Caki2 (cell line): ENCODE measurements around the gene RPL29. TPM values are rescaled to one million over a fixed set of nuclear protein-coding genes. Genes with fewer than 3 reads are reported as not detected.

Source experiments
- DNase-seq: peaks from one replicate; pipeline ENCODE4 v3.0.0-alpha.2; 2015; ENCODE audit warnings: low read depth
- in situ Hi-C: cut with HindIII; loops from 2 replicates; pipeline ENCODE4 v1.10.0; 2016; ENCODE audit warnings: low sequenced_read_pairs, low pct_unique_long_range_greater_than_20kb, mixed read lengths
- total RNA-seq: library from RNA; depleted of rRNA; stranded (reverse); fragments of >200 nt; shearing (Covaris generic); gene quantifications from 2 replicates; pipeline ENCODE4 v1.2.3, GENCODE V29; 2014; ENCODE audit warnings: low replicate concordance

RPL29 gene
- total RNA-seq, 1 experiment from 2014 or later: 960 TPM

DNA sequence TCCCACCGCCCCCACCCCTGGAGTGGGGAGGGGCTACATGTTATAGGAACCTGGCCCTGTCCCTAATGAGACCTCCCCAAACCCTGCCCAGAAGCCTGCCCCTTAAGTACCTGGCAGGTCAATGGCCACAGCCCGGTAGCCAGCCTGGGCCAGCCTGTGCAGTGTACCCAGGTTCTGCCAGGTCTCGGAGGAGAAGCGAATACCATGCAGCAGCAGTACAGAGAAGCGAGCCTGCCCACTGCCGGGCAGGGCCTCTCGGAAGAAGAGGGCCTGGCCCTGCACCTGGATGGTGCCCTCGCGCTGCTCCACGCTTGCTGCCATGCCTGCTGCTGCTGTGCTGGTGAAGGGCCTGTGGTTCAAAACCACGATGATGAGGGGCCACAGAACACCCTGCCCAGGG is 24.3 kb downstream of the RPL29 start:
- in situ Hi-C loops: no loop called here
- DNase-seq: no peak

GRCh38 chr3:51970606-51971300 is 24.9 kb downstream of the RPL29 start:
- DNase-seq: no peak
- in situ Hi-C loops: no loop called here

DNA sequence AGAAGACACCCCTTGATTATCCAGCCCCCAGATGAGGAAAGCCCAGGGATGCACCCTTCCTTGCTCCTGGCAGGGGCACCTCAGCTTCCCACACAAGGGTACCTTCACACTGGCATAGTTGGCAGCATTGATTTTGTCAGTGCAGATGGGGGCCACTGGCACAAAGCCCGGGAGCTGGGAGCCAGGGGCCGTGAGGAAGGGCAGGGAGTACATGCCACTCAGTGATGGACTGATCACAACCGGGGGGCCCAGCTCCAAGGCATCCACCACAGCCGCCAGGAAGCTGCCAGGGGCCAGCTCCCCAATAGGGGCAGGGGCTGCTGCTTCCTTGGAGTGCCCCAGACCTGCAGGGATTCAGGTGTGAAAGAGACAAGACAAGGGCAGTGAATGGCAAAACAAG is 25.9 kb downstream of the RPL29 start:
- in situ Hi-C loops: no loop called here
- no peak for DNase-seq

GRCh38 chr3:51968883-51969678 is 26.6 kb downstream of the RPL29 start:
- in situ Hi-C loops: no loop called here
- no peak for DNase-seq

DNA sequence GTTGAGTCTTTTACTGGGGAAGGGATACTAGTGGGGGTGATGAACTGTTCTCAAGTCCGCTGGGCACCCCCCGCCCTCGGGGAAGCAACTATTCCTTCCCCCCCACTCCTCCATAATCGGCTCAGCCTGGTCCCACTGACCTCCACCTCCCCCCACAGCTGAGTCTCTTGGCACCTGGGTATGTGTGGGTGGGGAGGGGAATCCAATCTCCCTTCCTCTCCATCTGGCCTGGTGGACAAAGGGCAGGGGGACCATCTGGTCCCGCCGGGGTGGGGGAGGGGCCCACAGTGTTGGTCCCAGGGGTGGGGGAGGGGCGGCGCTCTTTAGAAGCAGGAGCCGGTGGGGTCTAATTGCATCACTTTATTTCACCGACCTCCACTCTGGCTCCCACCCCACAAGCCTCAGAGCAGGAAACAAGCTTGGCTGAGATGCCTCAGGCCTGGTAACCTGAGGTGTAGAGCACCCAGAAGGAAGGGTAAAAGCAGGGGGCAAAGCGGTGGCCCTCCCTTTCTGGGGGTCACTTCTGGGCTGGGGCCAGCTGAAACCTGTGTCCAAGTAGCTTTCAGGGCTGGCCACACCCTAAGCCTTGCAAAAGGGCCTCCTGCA is 27.4 kb downstream of the RPL29 start:
- in situ Hi-C loops: no loop called here
- no peak for DNase-seq

DNA sequence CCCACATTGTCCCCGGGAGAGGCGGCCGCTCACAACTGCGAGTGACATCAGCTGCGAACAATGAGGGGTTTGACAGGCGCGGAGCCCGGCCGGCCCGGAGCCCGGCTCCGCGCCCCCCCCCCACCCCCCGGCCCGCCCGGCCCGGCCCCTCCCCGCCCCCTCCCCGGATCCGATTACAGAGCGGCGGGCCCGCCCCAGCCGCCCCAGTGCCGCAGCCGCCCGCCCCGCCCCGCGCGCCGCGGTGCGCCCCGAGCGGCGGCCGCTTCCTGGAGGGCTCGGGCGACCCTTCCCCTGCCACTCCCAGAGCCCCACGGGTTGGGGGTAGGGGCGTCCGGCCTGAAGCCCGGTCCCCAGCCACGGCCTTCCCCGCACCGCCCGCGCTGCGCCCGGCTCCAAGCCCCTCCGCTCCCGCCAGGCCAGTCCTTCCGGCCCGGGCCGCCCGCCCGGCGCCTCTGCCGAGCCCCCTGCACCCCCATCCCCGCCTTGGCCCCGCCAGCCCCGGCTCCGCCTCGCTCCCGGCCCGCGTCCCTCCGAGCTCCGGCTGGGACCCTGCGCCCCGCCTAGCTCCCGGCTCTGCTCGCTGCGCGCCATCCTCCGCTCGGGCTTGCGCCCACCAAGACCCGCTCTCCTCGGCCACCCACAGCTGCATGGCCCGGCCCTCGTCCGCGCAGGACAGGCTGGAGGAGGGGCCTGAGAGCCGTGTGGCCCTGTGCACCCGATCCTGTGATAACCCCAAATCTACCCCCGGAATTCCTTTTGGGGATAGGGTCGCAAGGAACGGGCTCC is 28.1 kb downstream of the RPL29 start, which contains the start of gene PCBP4:
PCBP4 (minus strand) TSS at position 71 of the 786 bp plus-strand sequence. CDS start 6,214 bp downstream, outside the sequence.
- no peak for DNase-seq
- in situ Hi-C loops: no loop called here

GRCh38 chr3:51966922-51967383 is 28.7 kb downstream of the RPL29 start:
- DNase-seq: no peak
- in situ Hi-C loops: no loop called here

DNA sequence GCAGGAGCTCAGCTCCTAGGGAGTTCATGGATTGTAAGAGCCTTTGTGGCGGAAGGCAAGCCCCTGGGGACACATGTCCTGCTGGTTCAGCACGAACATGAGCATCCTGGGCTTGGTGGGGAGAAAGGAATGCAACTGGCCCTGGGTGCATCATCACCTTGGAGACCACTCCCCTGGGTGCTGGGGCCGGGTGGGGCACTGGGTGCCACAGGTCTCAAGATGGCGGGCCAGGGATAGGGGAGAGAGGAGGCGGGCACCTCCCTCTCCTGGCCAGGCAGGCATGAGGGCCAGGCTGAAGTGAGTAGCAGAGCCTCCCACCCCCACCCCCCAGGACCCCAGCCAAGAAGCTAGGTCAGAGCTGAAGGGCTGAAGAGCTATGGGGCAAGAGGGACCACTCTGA is 29.2 kb downstream of the RPL29 start:
- DNase-seq: no peak
- in situ Hi-C loops: no loop called here

DNA sequence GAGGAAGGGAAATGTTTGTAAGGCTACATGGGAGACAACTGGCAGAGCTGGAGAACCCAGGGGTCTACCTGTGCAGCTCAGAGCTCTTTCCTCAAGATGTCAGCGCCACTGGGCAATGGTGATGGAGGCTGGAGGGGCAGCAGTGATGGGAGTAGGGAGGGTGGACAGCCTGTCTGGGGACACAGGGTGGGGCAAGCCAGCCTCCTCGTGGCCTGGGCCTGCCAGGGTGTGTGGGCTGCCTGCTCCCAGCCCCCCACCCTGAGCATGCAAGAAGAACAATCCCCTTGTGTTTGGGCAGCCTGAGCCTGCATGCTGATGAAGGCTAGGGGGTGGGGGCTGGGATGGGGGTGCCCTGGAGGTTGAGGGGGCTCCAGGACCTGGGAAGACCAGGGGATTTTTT is 29.7 kb downstream of the RPL29 start:
- in situ Hi-C loops: no loop called here

DNA sequence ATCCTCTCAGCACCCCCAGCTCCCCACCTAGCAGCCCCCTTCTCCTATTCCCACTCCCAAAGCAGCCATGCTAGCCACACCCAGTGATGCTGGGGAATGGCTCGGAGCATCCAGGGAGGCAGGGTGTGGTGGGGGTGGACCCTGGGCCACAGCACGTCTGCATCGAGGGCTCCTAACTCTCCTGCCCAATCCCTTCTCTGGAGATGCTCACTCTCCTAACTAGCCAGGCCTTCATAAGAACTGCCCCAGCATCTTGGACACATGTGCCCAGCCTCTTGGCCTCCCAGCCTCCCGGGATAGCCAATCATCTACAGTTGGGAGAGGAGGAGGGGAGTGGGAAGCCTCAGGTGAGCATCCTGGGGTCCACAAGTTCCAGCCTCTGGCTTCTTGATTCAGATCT is 31.2 kb downstream of the RPL29 start:
- in situ Hi-C loops: no loop called here
- DNase-seq: no peak

More for the DNA sequence above, 29.7 kb downstream of the RPL29 start:
- DNase-seq: no peak

DNA sequence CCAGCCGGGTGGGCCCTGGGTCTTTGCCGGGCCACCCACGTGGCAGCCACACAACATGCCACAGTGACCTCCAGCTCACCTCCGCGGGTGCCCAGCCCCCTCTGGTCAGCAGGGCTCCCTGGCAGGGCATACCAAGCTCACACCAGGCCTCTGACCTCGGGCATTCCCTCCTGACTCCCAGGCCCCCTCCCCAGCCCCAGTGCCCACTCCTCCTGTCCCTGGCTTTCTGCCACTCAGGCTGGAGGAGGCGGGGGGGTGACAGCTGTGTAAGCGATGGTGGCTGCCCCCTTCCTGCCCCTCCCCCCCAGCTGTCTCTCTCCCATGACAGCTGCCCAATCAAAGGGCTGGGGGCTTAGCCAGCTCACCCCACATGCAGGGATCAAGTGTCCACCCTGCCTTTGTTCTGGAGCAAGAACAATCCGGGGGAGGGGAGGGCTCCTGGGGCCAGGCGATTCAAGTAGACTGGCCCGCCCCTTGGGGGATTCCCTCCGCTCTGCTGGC is 31.7 kb downstream of the RPL29 start:
- DNase-seq: no peak
- in situ Hi-C loops: no loop called here

DNA sequence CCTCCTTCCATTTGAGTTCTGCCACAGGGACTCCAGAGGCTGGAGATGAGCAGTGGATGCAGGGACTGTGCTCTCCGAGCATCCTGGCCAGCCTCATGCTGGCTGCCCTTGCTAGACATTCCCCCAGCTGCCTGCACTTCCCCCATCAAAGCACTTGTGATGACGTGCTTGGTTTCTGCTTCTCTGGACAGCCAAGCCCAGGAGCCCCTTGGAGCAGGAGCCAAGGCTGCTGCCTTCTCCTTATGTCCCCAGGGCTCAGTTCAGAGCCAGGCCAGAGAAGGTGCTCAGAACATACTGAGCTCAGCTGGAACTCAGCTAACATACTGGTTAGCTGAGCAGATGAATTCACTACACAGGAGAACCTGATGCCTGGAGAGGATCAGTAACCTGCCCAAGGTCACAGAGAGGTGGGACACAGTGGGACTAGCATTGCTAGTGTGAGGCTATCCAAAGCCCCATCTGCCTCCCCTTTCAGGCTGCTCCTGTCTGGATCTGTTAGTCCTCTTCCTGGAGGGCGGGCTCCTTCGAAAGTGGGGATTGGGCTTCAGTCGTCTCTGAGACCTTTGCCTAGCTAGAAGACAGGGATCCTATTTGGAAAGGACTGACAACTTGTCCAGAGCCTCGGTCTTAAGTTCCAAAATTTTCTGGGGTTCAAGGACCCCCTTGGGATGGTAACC is 32.7 kb downstream of the RPL29 start:
- in situ Hi-C loops: no loop called here
- DNase-seq: no peak

- in situ Hi-C loops: no loop called here
- DNase-seq: no peak
Measured at GRCh38 chr3:51961602-51962569, 33.8 kb downstream of the RPL29 start.

DNA sequence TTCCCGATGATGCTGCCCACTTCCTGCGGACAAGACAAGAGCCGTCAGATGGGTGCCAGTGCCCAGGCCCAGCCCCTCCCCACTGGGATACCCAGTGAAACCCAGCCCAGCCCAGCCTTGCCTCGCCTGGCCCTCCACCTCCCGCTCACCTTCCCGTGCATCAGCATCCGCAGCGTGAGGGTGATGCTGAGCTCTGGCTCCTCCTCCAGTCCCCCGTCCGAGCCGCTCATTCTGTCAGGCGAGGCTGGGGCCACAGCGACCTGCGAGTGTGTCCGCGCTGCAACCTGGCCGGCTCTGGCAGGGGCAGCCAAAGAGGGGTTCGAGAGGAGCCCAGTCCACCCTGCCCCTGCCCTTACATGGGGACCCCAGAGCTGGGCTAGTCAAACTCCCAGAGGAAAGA is 34.7 kb downstream of the RPL29 start:
- in situ Hi-C loops: no loop called here
- DNase-seq: no peak

- DNase-seq: no peak
- in situ Hi-C loops: no loop called here
Measured at GRCh38 chr3:51960386-51960785, 35.3 kb downstream of the RPL29 start.

DNA sequence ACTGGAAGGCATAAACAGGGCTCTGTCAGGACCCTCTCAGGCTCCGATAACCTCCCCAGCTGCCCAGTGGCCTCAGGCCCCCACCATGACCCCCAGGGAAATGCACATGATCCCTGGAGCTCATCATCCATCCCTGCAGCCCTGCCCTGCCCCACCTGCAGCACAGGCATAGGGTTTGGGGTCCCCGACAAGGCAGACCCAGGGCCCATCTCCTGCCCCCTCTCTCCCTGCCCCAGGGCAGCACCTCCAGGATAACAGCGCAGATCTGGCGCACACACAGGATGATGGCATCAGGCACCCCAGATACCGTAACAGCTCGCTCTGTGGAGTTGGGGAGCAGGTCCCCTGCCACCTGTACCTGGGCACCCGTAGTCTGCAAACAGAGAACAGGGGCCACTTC is 36.0 kb downstream of the RPL29 start:
- in situ Hi-C loops: no loop called here
- DNase-seq: no peak
